KOPT-K1 (cell line): ENCODE measurements around the gene RHOF.
"Not testable (repeated sequence)": the region's sequence is repeated elsewhere in the genome, so short reads cannot be mapped to it uniquely, and the experiment has no call there.

Experiments used
- H3K27ac ChIP-seq: fragments of 200-600 bp; sonication (generic); 2 replicates; pipeline ENCODE4 v1.5.1; 2016; ENCODE audit warnings: antibody characterized with exemption, mild to moderate bottlenecking, low read depth, low read length; ENCODE audit not compliant: poor library complexity, severe bottlenecking
- H3K36me3 ChIP-seq: fragments of 200-600 bp; sonication (generic); 2 replicates; pipeline ENCODE4 v1.5.1; 2017; ENCODE audit warnings: antibody characterized with exemption, mild to moderate bottlenecking, low read length, moderate library complexity; ENCODE audit not compliant: insufficient read depth
- H3K9me3 ChIP-seq: fragments of 200-600 bp; sonication (generic); 2 replicates; pipeline ENCODE4 v1.5.1; 2017; ENCODE audit warnings: antibody characterized with exemption, low read length, mild to moderate bottlenecking; ENCODE audit not compliant: insufficient read depth, poor library complexity, severe bottlenecking

Gene RHOF

GRCh38 chr12:121792607-121793439, 665 bp downstream of the RHOF start:
- Histone ChIP-seq H3K36me3 (peaks cover 36% of the 10 kb centered on the region), H3K27ac (peak overlapping the region; percentile 95), H3K9me3 (no peaks in the 10 kb centered on the region)

- peaks cover 29% of the 10 kb centered on the region for H3K36me3 ChIP-seq
- peak overlapping the region; percentile 95 for H3K27ac ChIP-seq
- no peaks in the 10 kb centered on the region for H3K9me3 ChIP-seq
Observed at GRCh38 chr12:121791671-121792551, 1.6 kb downstream of the RHOF start.

DNA sequence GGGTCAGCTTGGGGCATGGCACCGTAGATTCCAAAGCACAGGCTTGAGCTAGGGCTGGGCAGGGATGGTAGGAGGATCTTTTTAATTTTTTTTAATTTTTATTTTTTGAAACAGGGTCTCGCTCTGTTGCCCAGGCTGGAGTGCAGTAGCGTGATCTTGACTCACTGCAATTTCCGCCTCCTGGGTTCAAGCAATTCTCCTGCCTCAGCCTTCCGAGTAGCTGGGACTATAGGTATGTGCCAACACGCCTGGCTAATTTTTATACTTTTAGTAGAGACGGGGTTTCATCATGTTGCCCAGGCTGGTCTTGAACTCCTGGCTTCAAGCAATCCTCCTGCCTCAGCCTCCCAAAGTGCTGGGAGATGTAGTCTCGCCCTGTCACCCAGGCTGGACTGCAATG, 2.7 kb downstream of the RHOF start:
- H3K9me3 ChIP-seq, result not testable (repeated sequence)
- H3K27ac ChIP-seq, result peak overlapping the region; percentile 95
- H3K36me3 ChIP-seq, result peaks cover 27% of the 10 kb centered on the region

DNA sequence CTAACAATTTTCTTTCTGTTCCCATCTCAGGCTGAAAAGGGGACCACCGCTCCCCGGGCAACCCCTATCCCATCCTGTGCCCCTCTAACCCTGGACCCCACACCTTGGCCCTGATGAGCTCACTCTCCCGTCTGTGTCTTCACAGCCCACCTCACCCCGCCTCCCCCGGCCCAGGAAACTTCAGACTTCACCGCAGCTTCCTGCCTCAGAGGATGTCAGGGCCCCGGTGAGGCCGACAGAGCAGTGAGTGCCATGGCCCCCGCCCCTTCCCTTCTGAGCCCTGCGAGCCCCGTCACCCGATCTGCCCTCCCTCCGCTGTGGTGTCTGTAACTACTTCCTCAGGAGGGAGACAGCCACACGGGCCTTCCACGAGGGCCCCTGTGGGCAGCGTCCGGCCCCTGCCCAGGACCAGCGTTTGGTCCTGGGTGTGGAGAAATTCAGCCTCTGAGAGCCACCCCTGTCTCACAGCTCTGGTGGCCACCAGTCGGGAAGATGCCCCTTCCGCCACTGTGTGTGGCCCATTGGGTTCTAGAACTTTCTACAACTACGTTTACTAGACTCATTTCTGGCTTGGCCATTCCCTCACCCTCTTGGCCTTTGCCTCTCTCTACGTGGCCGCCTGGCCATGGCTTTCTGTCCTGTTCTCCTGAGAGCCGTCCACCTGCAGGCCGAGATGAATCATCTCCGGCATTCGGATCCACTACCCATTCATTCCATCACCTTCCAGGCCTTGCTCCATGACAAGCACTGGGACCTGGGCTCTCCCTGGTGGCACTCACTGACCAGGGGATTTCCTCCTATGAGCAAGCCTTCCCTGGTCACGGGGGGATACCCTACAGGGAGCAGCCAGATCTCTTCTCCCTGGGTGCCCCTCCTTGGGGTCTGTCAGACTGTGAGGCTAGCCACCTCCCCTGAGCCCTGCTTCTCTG, 3.4 kb downstream of the RHOF start:
- H3K9me3 ChIP-seq, result no peaks in the 10 kb centered on the region
- H3K36me3 ChIP-seq, result peaks cover 21% of the 10 kb centered on the region
- H3K27ac ChIP-seq, result peak overlapping the region; percentile 95

DNA sequence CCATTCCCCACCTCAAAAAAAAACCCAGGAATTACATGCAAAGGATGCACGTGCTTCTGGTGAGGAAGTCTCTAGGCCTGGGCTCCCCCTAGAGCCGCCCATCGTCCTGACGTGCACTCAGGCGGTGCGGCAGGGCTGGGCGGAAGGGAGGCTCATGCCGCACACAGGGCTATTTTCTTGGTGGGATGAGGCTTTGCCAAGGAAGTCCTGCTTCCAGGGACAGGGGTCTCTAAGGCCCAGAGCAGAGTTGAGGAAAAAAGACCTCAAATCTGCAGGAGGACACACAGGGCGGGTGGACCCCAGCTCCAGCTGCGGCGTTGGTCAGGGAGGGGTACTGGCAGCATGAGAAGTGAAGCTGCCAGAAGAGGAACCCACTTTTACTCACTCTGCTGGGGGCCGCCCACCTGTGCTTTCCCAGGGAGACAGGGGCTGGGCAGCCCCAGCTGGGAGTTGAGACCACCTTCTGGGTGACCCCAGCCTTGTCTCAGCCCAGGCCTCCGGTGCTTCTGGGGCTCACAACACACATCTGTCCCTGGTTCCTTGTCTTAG, 4.2 kb downstream of the RHOF start:
- peaks cover 28% of the 10 kb centered on the region for H3K36me3 ChIP-seq
- H3K9me3 ChIP-seq, result no peaks in the 10 kb centered on the region
- peak overlapping the region; percentile 95 for H3K27ac ChIP-seq

DNA sequence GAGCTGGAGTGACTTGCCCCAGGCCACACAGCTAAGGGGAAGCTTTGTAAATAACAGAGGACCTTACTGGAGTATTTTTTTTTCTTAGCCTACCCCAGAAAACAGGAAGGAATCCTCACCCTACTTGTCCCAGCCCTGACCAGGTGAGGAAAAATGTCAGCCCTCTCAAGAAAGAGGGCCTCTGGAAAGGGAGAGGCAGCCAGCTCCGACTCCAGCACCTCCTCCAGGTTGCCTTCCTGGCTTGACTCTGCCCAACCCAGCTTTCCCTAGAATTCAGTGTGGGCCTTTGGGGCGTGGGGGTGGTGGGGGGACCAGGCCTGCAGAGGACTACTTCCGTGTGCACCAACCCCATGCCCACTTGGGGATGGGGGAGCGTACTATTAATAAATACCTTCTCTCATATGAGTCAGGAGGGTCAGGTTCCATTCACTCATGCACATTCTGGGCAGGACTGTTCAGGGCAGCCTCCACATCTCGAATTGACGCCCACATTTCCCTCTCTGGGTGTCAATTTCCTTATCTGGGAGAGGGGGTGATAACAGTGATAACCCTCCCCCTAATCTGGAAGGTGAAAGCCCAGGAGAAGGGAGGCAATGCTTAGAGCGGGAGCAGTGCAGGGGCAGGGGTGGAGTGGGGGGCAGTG, 5.2 kb downstream of the RHOF start:
- H3K36me3 ChIP-seq, result peaks cover 28% of the 10 kb centered on the region
- no peaks in the 10 kb centered on the region for H3K9me3 ChIP-seq
- H3K27ac ChIP-seq, result peak overlapping the region; percentile 95

- Histone ChIP-seq H3K36me3 (peaks cover 28% of the 10 kb centered on the region), H3K27ac (peak overlapping the region; percentile 95), H3K9me3 (no peaks in the 10 kb centered on the region)
Observed at GRCh38 chr12:121787063-121788025, 6.1 kb downstream of the RHOF start.

DNA sequence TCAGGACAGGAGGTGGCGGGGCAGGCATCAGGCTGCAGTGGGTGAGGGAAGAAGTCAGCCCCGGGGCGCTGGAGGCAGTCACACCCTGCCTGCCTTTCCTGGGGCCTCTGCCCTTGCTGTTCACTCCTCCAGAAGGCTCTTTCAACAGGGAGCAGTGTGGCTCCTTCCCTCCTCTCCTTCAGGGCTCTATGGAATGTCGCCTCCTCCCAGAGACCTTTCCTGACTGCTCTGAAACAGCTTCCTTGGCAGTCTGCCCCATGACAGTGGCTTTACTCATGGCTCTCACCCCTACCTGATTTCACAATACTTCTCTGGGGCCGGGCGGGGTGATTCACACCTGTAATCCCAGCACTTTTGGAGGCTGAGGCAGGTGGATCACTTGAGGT, 7.1 kb downstream of the RHOF start:
- Histone ChIP-seq H3K27ac (peak overlapping the region; percentile 57), H3K9me3 (no peaks in the 10 kb centered on the region), H3K36me3 (peaks cover 32% of the 10 kb centered on the region)

DNA sequence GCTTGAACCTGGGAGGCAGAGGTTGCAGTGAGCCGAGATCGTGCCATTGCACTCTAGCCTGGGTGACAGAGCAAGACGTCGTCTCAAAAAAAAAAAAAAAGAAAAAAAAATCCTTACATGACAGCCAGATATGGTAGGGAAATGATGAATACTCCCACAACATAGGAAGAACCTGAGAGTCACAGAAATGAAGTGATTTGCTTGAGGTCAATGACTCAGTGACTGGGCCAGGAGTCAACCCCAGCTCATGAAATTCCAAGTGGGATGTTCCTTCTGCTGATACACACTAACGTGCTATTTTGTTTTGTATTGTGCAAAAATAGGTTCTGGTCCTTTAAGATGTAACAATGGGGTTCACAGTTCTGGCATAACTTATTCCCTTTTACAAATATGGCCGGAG, 9.0 kb downstream of the RHOF start:
- H3K9me3 ChIP-seq, result no peaks in the 10 kb centered on the region
- H3K36me3 ChIP-seq, result peaks cover 51% of the 10 kb centered on the region
- no peak overlapping the region for H3K27ac ChIP-seq

DNA sequence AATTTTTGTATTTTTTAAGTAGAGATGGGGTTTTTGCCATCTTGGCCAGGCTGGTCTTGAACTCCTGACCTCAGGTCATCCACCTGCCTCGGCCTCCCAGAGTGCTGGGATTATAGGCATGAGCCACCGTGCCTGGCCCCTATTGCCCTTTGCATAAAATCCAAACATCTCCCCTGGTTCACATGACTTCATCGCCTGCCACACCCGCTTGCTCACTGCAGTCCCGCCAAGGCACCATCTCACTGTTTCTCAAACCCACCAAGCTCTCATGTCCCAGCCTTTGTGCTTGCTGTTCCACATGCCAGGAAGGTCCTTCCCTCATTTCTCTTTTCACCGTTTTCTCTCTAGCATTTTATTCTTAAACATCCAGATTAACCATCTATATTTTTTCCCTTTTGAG, 9.7 kb downstream of the RHOF start:
- Histone ChIP-seq H3K9me3 (no peaks in the 10 kb centered on the region), H3K27ac (no peak overlapping the region), H3K36me3 (peaks cover 58% of the 10 kb centered on the region)

- H3K9me3 ChIP-seq, result no peaks in the 10 kb centered on the region
- peaks cover 64% of the 10 kb centered on the region for H3K36me3 ChIP-seq
- H3K27ac ChIP-seq, result peak overlapping the region; percentile 46
Observed at GRCh38 chr12:121781998-121782979, 11.2 kb downstream of the RHOF start.

- Histone ChIP-seq H3K27ac (peak overlapping the region; percentile 46), H3K36me3 (peaks cover 61% of the 10 kb centered on the region), H3K9me3 (no peaks in the 10 kb centered on the region)
Observed at GRCh38 chr12:121781484-121781997, 11.9 kb downstream of the RHOF start.
